ENCODE results near the gene NAALADL2.

- TF ChIP-seq, protein P1, sequence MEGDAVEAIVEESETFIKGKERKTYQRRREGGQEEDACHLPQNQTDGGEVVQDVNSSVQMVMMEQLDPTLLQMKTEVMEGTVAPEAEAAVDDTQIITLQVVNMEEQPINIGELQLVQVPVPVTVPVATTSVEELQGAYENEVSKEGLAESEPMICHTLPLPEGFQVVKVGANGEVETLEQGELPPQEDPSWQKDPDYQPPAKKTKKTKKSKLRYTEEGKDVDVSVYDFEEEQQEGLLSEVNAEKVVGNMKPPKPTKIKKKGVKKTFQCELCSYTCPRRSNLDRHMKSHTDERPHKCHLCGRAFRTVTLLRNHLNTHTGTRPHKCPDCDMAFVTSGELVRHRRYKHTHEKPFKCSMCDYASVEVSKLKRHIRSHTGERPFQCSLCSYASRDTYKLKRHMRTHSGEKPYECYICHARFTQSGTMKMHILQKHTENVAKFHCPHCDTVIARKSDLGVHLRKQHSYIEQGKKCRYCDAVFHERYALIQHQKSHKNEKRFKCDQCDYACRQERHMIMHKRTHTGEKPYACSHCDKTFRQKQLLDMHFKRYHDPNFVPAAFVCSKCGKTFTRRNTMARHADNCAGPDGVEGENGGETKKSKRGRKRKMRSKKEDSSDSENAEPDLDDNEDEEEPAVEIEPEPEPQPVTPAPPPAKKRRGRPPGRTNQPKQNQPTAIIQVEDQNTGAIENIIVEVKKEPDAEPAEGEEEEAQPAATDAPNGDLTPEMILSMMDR (IDR thresholded peaks at IDR 0.05): no peak
- TF ChIP-seq EZH2 (IDR thresholded peaks at IDR 0.05; ENCODE audit: borderline replicate concordance, insufficient read depth, low read depth, low read length, poor library complexity, severe bottlenecking): no peak
These were observed 616.6 kb downstream of the NAALADL2 start for GRCh38 chr3:175475765-175476164.

Data from B cell (primary cell).